GM12865 (cell line): ENCODE measurements around the gene COG4.

Experiments
- DNase-seq: peaks from one replicate; pipeline ENCODE4 v3.0.0; 2010; ENCODE audit warnings: low read depth
- H3K4me3 ChIP-seq: 2 replicates; pipeline ENCODE4 v1.5.1; 2011; ENCODE audit warnings: mild to moderate bottlenecking, low read depth, low read length, control low read depth
- CTCF ChIP-seq: IDR thresholded peaks from 2 replicates; pipeline ENCODE4 v1.5.1; 2011; ENCODE audit warnings: low read length, control low read depth, low read depth, inconsistent platforms; ENCODE audit not compliant: insufficient read depth; ENCODE audit errors: missing control alignments

The COG4 gene

GRCh38 chr16:70430667-70431536, 92.5 kb downstream of the COG4 start:
- DNase-seq = peak; percentile 97
- peak overlapping the region; percentile 25 for H3K4me3 ChIP-seq
- TF ChIP-seq CTCF = no peak
